KBM-7 (cell line): ENCODE data around the gene UTS2R.
"Not testable (repeated sequence)": the region's sequence is repeated elsewhere in the genome, so short reads cannot be mapped to it uniquely, and the experiment has no call there.

Experiments
- DNase-seq: peaks from one replicate; pipeline ENCODE4 v3.0.0-alpha.2; 2015
- in situ Hi-C: fragments of 300-500 bp; cut with MboI; formaldehyde crosslinking; loops from 2 replicates; pipeline ENCODE4 v1.14.3; 2020; ENCODE audit warnings: low sequenced_read_pairs, low pct_unique_long_range_greater_than_20kb, mixed read lengths

Gene UTS2R

DNA sequence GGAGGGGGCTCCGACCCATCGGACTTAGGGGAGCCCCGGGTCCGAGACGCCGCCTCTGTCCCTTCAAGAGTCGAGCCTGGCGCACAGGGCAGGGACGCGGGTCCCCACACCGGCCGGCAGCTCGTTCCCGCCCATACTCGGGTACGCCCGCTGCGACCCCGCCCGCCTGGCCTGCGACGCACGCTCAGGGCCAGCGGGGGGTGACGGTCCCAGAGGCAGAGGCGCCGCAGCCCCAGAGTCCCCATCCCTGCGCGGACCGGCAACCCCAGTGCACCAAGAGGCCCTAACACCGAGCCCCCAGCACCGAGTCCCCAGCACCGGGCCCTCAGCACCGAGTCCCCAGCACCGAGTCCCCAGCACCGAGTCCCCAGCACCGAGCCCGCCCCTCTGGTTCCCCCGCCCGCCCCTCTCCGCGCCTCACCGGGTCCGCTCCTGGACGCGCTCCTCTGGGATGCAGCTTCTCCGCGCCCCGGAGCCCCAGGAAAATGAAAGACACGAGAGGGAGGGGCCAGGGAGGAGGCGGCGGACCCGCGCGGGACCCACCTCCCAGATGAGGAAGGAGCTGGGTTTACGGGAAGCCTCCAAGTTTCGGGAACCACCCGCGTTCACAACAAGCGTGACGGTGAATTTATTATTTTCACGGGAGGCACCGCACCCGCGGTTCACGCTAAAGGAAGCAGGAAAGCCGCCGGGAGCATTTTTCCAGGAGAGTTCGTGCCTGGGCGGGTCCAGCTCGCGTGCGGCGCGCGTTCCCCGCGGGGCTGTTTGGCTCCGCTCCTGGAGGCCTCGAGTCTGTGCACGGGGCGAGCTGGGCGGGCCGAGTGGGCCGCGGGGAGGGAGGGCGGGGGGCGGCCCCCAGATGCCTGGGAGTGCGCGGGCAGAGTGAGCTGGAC, 38.0 kb upstream of the UTS2R start, which contains the start of gene SECTM1:
SECTM1 (minus strand) TSS at position 488 of the 893 bp plus-strand sequence. CDS start 6,526 bp downstream, outside the sequence.
- in situ Hi-C loops: no loop called here
- DNase-seq: no peak

DNA sequence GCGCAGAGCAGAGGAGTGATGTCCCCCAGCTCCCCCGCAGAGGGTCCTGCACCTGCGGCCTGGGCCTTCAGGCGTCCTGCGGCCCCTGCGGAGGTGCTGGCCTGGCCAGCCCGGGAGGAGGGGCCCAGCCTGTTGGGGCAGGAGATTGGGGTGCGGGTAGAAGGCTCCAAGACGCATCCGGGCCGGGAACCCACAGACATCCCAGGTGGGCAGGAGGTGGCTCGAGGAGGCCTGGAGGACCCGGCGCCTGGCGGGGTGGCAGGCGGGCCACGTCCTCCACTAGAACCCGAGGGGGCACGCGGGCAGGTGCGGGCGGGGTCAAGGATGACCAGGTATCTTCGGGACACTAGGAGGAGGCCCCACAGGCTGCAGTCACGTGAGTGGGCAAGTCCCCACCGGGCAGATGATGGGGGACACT, 37.4 kb upstream of the UTS2R start:
- DNase-seq: no peak

DNA sequence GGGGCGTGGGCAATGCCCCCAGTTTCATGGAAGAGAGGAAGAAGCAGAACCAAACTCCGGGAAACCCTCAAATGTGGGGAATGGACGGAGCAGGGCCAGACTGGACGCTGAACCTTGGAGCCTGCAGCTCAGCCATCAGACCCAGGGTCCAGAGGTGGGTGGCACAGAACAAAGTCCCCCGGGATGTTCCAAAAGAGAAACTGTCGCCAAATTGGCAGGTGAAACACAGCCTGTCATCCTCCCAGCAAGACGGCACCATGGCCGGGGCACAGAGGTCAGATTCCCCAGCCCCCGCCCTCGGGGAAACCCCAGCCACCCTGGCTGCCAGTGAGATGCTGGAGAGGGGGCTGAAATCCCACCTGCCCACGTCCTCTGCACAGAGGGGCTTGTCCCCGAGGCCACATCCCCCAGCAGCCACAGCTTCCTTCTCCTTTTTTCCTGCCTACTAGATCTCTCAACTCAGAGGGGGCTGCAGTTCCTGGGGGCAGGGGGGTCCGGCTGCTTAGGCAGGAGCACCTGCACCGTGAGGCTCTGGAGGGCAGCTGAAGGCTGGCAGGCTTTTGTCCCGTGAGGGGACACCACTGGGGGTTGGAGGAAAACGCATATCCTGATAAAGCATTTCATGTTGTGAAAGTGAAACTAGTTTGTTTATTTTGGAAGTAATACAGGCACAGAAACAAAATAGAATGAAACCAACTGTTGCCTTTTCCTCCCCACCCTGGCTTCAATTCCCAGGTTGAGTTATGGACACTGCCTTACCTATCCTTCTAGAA, 36.8 kb upstream of the UTS2R start:
- in situ Hi-C loops: no loop called here
- DNase-seq: peak; percentile 47

More for the DNA sequence above, 37.4 kb upstream of the UTS2R start:
- in situ Hi-C loops: no loop called here

DNA sequence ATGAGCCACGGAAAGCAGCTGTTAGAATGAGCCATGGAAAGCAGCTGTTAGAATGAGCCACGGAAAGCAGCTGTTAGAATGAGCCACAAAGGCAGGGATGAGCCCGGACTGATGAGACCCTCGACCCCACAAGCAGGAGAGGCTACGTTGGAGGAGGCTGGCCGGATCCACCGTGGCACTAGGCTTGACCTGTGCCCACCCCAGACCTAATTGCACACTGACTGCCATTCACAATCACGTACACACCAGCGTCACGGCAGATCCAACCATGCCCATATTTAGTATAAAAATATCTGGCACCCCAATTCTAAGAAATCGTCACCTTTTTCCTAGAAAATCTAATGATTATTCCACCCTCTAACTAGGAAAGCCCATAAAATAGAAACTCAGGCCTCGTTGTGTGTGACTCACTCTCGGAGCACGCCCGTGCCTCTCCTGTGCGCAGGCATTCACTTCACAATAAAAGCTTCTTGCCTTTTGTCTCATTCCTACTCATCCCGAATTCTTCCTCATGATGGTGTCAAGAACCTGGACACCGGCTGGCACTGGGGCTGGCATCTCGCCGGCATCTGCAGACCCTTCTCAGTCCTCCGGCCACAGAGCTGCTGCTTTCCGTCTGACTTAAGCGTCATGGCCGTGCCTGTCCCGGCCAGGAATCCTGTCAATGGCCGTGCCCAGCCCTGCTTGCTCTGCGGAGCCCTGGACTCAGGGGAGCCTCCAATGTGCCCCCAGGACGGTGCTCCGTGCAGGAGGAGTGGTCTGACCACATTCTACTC, 32.5 kb upstream of the UTS2R start:
- DNase-seq: peak; percentile 45
- in situ Hi-C loops: no loop called here

DNA sequence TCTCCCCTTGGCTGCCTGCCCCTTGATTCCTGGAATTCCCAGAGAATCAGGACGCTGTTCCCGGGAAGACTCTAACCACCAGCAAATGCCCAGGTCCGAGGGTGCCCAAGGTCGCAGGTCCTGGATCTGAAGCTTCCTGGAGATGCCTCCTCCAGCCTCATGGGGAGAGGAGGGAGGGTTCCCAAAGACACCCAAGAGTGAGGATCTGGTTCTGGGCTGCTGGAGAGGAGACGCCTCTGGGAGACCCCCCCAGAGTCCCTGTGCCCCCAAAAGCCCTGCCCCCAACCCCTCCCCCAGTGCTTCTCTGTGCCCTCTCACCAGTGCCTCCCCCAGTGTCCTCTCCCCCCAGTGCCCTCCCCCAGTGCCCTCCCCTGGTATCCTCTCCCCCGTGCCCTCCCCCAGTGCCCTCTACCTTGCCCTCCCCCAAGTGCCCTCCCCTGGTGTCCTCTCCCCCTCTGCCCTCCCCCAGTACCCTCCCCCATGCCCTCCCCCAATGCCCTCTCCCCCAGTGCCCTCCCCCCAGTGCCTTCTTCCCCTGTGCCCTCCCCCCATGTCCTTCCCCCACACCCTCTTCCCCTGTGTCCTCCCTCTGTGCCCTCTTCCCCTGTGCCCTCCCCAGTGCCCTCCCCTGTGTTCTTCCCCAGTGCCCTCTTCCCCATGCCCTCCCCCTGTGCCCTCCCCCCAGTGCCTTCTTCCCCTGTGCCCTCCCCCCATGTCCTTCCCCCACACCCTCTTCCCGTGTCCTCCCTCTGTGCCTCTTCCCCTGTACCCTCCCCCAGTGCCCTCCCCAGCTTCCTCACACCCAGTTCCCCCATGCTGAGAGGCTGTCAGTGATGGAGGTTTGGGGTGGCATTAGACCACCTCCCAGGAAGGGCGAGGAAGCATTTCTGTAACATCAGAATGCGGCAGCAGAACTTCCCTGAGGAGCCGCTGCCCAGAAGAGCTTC, 31.7 kb upstream of the UTS2R start:
- no peak for DNase-seq
- in situ Hi-C loops: no loop called here

DNA sequence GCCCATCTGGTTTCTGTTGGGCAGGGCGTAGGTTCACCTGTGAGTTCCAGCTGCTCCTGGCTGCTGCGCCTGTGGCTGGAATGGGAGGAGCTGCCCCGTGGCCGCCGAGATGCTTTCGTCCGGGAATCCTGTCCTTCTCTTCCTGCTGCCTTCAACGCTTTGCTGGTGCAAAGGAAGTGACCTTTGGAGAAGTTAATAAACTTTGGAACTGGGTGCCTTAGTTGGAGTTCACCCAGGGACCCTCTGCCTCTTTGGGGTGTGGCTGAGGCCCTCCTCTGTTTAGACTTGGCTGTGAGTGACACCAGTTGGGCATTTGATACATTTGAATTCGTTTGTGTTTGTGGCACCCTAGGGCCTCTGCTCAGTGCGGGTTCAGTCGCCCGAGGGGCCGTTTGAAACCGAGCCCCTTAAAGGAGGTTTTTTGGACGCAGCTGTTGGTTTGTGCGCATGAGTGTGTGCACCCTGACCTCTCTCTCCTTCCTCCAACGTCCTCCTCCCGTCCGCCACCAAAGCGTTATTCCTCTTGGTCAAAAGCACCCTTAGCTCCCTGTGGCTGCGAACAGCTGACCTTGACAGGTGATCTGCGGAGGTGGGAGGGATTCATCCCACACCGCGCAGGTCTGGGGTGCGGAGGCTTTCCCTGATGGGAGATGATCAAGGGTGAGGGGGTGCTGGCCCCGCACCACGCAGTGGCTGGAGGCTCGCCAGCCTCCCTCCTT, 29.0 kb upstream of the UTS2R start:
- no peak for DNase-seq
- in situ Hi-C loops: no loop called here

DNA sequence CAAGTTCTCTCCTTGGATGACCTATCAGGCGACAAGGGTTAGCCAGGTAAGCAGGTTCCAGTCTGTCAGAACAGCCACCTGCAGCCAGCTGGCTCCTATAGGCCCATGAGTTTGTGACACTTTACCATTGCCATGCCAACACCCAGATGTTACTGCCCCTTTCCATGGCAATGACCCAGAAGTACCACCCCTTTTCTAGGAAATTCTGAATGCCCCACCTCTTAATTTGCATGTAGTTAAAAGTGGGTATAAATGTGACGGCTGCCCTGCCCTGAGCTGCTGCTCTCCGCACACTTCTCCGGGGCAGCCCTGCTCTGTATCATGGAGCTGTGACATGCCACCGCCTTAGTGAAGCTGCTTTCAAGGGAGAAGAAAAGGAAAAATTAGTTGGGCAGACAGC, 28.0 kb upstream of the UTS2R start:
- DNase-seq: peak; percentile 48
- in situ Hi-C loops: no loop called here

DNA sequence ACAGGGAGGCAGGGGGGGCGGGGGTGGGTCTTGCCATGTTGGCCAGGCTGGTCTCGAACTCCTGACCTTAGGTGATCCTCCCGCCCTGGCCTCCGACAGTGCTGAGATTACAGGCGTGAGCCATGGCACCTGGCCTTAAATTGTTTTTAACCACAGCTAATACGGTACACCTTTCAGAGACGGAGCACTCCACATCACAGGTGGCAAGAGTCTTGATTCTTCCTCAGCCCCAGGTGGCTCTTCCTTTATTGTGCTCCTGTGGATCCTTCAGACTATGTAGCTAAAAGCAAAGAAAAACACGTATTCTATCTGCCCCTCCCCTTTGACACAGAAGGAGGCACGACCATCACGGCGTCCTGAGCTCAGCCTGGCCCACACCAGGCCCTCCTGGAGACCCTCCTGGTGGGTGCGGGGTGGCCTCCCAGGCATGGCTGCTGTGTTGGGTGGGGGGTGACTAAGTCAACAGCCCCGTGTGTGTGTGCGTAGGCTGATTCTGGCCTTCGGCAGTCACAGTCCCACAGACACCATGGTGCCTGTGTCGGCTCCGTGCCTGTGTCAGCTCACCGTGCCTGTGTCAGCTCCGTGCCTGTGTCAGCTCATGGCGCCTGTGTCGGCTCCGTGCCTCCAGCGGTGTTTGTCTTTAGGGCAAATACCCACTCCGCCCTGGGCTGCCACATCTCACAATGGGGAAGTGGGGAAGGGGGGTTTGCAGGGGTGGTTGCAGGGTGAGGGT, 27.2 kb upstream of the UTS2R start:
- DNase-seq: no peak
- in situ Hi-C loops: no loop called here

DNA sequence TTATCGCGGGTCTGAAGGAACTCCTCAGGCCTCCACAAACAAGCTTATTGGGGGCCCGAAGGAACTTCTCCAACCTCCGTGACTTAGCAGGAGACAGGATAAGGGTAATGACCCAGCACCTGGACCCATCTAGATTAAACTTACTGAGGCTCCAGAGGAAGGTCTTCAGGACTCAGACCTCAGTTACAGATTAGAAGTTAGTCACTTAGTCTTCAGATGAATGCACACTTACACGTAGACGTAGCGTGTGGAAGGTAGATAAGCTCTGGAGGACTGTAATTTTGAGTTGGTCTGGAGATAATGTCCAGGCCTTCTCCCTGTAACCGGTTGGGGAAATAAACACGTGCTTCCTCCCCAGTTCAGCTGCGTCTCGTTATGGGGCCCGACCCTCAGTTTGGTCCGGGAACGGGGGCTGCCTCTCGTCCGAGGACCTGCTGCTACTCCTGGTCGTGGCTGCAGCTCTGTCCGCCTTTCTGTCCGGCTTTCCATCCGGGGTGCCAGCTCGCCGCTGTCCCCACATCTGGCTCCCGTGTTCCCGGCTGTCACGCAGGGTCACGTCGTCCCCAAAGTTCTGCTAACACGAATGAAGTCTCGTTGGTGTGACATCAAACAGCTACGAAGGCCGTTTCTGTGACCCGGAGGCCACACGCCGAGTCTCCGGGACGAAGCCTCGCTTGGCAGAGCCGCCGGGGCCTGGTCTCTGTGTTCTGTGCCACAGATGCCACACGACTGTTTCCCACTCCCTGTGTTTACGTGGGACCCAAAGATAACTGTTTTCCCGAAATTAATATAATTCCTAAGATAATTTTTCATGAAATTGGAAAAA, 26.2 kb upstream of the UTS2R start:
- in situ Hi-C loops: no loop called here

DNA sequence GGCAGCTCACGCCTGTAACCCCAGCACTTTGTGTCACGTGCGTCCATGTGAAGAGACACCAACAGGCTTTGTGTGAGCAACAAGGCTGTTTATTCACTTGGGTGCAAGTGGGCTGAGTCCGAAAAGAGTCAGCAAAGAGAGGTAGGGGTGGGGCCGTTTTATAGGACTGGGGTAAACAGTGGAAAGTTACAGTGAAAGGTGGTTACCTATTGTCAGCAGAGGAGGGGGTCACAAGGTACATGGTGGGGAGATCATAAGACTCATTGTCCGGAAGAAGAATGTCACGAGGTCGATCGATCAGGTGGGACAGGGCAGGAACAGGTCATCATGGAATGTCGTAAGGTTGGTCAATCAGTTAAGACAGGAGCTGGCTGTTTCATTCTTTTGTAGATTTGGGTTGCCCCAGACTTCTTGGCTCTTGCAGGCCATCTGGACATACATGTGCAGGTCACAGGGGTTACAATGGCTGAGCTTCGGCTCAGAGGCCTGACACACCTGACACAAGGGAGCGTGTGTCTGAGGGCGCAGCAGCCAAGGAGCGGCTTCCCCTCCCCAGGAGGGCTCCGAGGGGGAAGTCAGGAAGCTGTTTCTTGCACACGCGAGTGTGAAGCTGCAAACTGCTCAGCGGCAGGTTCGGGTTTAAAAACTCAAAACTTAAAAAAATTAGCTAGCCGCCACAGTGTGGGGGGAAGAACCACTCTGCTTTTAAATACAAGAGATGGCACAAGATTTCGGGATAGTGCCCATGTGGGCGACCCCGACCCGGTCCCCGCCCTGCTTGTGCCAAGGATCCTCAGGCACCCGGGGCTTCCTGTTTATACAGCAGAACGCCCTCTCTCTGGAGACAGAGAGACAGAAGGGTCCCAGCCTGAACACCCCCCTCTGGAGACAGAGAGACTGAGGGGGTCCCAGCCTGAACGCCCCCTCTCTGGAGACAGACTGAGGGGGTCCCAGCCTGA, 24.9 kb upstream of the UTS2R start:
- in situ Hi-C loops: no loop called here

More for the DNA sequence above, 26.2 kb upstream of the UTS2R start:
- no peak for DNase-seq

DNA sequence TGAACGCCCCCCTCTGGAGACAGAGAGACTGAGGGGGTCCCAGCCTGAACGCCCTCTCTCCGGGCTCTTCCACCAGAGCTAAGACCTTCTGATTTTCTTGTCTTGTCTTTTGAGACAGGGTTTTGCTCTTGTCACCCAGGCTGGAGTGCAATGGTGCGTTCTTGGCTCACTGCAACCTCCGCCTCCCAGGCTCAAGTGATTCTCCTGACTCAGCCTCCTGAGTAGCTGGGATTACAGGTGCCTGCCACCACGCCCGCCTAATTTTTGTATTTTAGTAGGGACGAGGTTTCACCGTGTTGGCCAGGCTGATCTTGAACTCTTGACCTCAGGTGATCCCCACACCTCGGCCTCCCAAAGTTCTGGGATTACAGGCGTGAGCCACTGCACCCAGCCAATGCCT, 23.6 kb upstream of the UTS2R start:
- DNase-seq, in situ Hi-C loops: not testable (repeated sequence)

More for the DNA sequence above, 24.9 kb upstream of the UTS2R start:
- peak; percentile 51 for DNase-seq

DNA sequence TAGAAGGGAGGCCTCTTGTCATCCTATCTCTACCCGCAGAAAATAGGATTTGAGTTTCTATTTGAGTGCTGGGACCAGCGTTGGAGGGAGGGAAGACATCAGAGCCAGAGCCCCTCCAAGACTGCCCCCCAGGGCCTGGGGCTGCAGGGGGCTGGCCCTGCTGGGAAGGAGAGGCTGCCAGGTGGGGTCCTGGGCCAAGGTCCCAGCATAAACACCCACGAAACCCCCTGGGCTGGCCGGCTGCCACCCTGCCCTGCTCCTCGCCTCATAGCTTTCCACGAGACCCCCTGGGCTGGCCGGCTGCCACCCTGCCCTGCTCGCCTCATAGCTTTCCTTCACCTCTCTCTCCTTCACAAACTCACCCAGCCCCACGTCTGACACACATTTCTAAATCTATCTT, 23.1 kb upstream of the UTS2R start:
- in situ Hi-C loops: no loop called here
- no peak for DNase-seq

DNA sequence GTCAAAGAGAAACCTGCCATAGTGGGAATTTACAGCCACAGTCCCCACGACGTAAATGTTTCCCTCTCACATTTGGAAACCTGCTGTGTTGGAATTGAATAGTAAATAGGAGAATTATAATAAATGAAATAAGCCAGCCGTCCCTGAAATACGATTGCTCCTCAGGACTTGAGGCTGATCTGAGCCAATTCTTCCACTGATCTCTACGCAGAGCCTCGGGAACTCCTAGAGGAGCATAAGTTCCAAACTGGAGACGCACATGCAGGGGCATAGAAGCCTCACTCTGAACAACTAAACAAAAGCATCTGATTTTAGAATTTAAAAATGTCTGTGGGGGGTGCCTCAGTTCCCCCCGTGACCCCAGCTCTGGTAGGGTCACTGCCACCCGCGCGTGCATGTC, 22.7 kb upstream of the UTS2R start:
- in situ Hi-C loops: no loop called here
- DNase-seq: no peak

DNA sequence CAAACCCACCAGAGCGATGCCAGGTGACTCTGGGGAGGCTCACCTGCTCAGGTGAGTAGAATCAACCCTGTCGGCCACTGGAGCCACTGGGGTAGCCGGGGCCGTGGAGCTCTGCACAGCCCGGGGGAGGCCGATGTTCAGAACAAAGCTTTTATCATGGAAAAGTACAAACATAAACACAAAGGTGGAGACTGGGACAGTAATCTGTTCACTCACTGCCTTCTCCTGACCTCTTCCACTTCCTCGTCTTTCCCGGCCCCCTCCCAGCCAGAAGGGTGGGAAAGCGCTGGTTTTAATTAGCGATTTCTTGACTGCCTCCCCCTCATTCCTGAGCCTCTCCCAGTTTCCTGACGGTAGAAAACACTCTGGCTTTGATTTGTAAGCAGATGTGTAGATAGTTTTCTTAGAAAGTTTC, 22.3 kb upstream of the UTS2R start:
- in situ Hi-C loops: no loop called here
- no peak for DNase-seq
